GM12891 (cell line): ENCODE measurements around the gene KIF25.
"Not testable (repeated sequence)": the region's sequence is repeated elsewhere in the genome, so short reads cannot be mapped to it uniquely, and the experiment has no call there.

Source experiments
- DNase-seq: peaks from one replicate; pipeline ENCODE4 v3.0.0; 2011; ENCODE audit warnings: low spot score; ENCODE audit not compliant: insufficient read length
- FAIRE-seq: peaks from 2 replicates; lab custom pipeline; 2011; peaks lifted over from hg19 to GRCh38; lab: Jason Lieb, UNC
- PAX5 ChIP-seq: IDR thresholded peaks from 2 replicates; pipeline ENCODE4 v1.6.1; 2011; ENCODE audit warnings: low read length, moderate library complexity, mild to moderate bottlenecking; ENCODE audit not compliant: insufficient read depth, severe bottlenecking
- POLR2A ChIP-seq: IDR thresholded peaks from 2 replicates; pipeline ENCODE4 v1.6.1; 2011; ENCODE audit warnings: low read depth, low read length, control low read depth
- POLR2AphosphoS5 ChIP-seq: IDR thresholded peaks from 2 replicates; pipeline ENCODE4 v1.6.1; 2011; ENCODE audit warnings: low read depth, low read length, control low read depth
- POU2F2 ChIP-seq: IDR thresholded peaks from 2 replicates; pipeline ENCODE4 v1.6.1; 2011; ENCODE audit warnings: low read depth, mild to moderate bottlenecking, control low read depth, low read length, moderate library complexity
- SPI1 ChIP-seq: IDR thresholded peaks from 2 replicates; pipeline ENCODE4 v1.6.1; 2011; ENCODE audit warnings: low read depth, low read length, control low read depth
- TAF1 ChIP-seq: IDR thresholded peaks from 2 replicates; pipeline ENCODE4 v1.6.1; 2011; ENCODE audit warnings: low read depth, low read length, control low read depth

KIF25 gene

DNA sequence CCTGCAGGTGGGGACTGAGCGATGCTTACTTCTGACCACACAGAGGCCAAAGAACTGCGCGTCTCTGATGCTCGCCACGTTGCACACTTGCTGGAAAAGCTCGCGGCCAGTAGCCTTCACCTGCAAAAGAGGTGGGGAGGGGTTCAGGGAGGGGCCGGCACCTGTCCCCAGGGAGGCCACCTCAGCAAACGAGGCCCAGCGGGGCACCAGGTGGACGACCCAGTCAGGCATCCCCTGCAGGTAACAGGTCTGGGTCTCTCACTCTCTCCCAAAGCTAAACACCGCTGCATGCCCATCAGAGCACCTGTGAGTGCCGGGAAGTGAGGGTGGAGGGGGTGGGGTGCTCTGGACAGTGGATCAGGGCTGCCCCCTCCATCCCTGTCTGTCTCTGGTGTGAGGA lies 77.7 kb downstream of the KIF25 start:
- TF ChIP-seq POLR2A (no peak), TAF1 (no peak), POU2F2 (no peak), PAX5 (no peak), POLR2AphosphoS5 (no peak), SPI1 (no peak)
- DNase-seq (no peak), FAIRE-seq (no peak)

DNA sequence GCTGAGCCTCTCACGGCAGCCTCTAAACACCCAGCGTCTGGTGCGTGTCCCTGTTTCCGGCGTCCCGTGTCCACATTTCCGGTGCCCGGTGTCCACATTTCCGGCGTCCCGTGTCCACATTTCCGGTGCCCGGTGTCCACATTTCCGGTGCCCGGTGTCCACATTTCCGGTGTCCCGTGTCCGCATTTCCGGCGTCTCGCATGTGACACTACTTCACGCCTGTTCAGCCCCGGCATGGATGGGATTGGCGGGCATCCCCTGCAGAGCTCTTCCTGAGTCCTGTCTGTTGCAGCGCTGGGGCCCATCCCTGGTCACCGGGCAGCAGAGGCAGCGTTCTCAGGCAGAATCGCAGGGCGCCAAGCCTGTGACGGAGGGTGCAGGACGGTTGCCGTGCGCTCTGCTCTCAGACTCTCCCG lies 78.3 kb downstream of the KIF25 start:
- DNase-seq = no peak
- TF ChIP-seq POLR2AphosphoS5 (no peak), POLR2A (no peak), PAX5 (no peak), SPI1 (no peak), TAF1 (no peak), POU2F2 (no peak)
- no peak for FAIRE-seq

DNA sequence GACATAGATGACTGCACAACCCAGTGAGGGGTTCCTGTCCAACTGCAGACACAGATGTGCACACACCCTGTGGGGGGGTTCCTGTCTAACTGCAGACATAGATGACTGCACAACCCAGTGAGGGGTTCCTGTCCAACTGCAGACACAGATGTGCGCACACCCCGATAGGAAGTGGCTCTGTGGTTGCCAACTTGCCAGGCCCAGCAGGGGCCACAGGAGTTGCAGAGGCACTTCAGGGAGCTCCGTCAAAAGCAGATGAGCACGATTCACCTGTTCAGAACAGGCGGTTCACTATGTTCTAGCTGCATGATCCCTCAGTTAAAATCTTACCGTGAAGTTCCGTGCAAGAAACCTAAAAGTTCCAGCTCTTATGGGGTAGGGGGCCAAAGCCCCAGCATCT lies 79.9 kb downstream of the KIF25 start:
- not testable (repeated sequence) for FAIRE-seq

GRCh38 chr6:168078175-168078942 lies 80.9 kb downstream of the KIF25 start:
- no peak for DNase-seq
- TF ChIP-seq POLR2A (no peak), SPI1 (no peak), POU2F2 (no peak), POLR2AphosphoS5 (no peak), TAF1 (no peak), PAX5 (no peak)
- FAIRE-seq = no peak

More for the DNA sequence above, 79.9 kb downstream of the KIF25 start:
- not testable (repeated sequence) for DNase-seq

DNA sequence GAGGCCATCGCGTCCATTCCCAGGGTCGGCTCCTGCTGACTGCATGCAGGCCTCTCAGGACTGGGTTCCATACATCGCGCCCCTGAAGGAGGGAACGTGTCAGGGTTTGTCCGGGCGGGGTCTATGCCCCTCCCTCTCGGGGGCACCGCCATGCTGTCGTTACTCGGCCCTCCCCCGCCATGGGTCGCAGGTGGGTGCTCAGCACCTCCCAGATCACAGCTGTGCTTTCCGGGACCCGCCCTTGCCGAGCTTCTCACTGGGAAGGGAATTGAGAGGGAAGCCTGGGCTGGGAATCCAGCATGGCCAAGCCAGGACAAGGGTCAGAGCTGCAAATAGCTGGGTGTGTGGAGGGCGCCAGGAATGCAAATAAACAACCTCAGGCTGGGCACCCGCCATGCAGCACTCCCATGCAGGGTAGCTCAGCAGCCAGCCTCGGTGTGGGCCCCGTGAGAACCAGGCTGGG lies 81.5 kb downstream of the KIF25 start, which contains the start of gene FRMD1:
Gene FRMD1, minus strand, starts transcription at position 270 of the 463 bp plus-strand sequence. Its CDS starts 118 bp downstream, at position 152.
- FAIRE-seq = no peak
- TF ChIP-seq POLR2AphosphoS5 (no peak), POU2F2 (no peak), SPI1 (no peak), TAF1 (no peak)
- DNase-seq = no peak

DNA sequence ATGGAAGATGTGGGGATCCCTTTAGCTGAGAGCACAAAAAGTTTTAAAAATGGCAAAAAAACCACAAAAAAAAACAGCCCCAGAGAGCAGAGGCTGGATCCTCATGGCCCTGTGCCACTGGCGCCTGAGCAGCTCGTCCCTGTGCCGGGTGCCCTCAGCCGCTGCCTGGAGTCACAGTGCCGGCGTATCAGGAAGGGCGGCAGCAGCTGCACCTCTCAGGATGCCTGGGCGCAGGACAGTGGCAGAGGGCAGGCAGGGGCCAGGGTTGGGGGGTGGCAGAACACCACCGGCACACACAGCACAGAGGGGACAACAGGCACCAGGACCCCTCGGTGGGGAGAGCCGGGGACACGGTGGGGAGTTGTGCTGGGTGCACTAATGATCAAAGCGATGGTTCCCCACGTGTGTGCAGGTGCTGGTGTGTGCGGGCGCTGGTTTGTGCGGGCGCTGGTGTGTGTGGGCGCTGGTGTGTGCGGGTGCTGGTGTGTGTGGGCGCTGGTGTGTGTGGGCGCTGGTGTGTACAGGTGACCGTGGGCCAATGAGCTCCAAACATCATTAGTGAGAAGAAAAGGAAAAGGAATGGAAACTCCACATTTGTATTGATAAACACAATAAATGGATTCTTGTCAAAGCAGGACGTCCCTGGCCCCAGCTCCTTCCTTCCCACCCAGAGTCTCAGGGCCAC lies 83.1 kb downstream of the KIF25 start:
- FAIRE-seq (no peak), DNase-seq (no peak)
- TF ChIP-seq SPI1 (no peak), POLR2AphosphoS5 (no peak), TAF1 (no peak), PAX5 (no peak), POU2F2 (no peak), POLR2A (no peak)

DNA sequence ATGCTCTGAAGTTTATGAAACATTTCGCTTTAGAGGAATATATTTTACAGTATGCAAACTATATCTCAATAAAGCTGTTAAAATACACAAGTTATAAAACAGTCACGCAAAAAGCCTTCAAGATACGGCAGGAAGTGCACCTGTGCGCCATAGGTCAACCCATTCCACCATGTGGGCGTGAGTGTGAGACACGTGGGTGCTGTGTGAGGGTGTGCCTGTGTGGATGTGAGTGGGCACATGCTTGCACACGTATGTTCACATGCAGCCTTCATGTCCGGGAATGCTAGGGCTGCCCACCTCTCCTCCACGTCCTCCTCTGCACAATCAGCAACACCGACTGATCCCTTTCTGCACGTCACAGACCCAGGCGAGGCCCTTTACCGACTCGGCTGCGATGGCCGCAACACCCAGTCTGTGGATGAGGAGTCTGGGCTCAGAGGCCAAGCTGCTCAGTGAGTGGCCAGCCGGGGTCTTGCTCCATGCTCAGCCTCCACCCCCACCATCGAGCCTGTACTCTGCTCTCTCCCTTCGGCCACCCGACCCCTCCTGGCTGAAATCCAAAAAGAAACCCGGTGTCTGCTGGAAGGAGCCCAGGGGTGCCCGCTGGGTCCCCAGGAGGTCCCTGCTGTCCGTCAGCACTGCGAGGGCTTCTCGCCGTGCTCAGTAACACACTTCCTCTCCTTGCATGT lies 84.5 kb downstream of the KIF25 start:
- DNase-seq (no peak), FAIRE-seq (no peak)
- TF ChIP-seq SPI1 (no peak), PAX5 (no peak), POLR2AphosphoS5 (no peak), TAF1 (no peak), POU2F2 (no peak), POLR2A (no peak)

- DNase-seq = no peak
- TF ChIP-seq SPI1 (no peak), POLR2AphosphoS5 (no peak), POLR2A (no peak), TAF1 (no peak), PAX5 (no peak), POU2F2 (no peak)
- no peak for FAIRE-seq
Measured at GRCh38 chr6:168082860-168083513, 85.5 kb downstream of the KIF25 start.

DNA sequence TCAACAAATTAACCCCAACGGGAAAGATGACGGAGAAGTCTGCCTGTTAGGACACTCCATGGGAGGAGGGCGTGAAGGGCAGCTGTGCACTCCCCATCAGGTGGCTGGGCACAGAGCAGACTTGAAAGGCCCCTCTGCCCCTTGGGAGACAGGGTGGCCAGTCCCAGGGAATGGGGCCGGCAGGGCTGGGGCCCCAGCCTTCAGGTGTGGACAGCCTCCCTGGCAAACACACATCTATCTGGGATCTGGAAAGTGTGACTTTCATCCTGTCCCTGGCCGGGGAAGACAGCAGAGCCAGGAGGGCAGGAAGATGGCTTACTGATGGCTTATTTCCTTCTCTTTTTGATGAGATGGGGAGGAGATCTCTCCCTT lies 86.0 kb downstream of the KIF25 start:
- TF ChIP-seq PAX5 (no peak), POU2F2 (no peak), TAF1 (no peak), POLR2A (no peak), POLR2AphosphoS5 (no peak), SPI1 (no peak)
- FAIRE-seq (no peak), DNase-seq (no peak)
